ENCODE results near the gene SIPA1L3.
"Not testable (repeated sequence)": the region's sequence is repeated elsewhere in the genome, so short reads cannot be mapped to it uniquely, and the experiment has no call there.

The SIPA1L3 gene

DNA sequence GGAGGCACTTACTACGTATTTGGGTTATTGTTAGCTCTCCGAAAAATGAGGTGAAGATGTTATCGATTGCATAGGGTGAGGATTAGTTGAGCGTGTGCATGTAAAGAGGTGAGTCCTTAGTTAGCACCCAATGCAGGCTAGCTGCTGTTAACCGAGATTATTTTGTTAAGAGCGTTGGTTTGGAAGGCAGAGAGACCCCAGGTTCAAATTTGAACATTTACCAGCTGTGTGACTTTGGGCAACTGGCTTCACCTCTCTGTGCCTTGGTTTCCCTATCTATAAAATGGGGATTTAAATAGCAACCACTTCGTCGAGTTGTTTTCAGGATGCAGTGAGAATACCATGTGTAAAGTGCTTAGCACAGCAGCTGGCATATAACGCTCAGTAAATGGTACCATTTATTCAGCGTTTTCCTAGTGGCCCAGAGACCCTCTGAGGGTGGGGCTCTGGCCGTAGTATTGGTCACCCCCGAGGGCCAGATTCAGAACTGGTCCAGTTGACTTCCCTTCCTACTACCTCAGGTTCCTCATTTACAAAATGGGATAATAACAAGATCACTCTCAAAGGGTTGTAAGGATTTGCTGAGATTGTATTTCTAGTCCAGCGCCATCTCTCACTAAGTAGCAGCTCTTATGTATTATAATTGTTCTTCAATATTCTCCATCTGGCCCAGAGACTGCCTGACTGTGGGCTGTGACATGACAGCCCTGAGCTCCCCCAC lies 887 bp downstream of the SIPA1L3 start:
- no peak for DNase-seq (ENCODE audit: low read depth in 2 of 2)

DNA sequence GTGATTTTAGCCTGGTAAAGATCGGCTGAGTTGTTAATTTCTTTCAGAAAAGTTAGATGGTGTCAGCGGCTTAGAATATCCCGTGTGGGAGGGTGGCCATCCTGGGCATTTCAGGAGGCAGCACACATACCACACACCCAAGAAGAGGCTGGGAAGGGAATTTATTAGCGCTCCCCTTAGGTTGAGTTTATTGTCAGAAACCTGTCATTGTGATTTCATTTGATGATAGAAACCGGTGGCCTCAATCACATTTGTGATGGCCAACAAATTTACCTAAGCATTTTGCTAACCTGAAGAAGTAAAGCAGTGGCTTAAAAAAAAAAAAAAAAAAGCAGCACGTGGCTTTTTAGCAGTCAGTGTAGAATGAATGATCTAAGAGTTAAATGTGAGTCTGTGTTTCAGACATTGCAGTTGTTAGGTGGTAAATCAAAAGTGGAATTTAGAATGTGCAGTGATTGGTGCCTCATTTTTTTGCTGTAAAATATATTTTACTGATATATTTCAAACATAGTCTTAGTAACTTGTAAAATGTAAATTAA lies 2.7 kb downstream of the SIPA1L3 start:
- no peak for DNase-seq (ENCODE audit: low read depth in 2 of 2)

DNA sequence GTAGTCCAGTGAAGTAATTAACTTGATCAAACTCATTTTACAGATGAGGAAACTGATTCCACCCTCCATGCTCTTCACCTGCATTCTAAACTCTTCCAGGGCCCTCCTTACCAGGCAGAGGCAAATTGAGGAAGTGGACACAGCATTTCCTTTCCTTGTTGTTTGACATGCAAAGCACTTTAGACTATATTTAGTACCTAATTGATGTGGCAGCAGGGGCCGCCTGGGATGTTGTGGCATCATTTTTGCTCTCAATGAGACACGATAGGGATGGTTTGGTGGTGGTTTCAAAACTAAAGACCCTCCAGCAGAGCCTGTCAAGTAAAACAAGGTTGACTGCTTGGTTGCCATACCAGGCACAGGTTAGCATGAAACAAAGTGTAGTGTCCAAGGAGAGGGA lies 7.9 kb downstream of the SIPA1L3 start:
- no peak for DNase-seq (ENCODE audit: low read depth in 2 of 2)

DNA sequence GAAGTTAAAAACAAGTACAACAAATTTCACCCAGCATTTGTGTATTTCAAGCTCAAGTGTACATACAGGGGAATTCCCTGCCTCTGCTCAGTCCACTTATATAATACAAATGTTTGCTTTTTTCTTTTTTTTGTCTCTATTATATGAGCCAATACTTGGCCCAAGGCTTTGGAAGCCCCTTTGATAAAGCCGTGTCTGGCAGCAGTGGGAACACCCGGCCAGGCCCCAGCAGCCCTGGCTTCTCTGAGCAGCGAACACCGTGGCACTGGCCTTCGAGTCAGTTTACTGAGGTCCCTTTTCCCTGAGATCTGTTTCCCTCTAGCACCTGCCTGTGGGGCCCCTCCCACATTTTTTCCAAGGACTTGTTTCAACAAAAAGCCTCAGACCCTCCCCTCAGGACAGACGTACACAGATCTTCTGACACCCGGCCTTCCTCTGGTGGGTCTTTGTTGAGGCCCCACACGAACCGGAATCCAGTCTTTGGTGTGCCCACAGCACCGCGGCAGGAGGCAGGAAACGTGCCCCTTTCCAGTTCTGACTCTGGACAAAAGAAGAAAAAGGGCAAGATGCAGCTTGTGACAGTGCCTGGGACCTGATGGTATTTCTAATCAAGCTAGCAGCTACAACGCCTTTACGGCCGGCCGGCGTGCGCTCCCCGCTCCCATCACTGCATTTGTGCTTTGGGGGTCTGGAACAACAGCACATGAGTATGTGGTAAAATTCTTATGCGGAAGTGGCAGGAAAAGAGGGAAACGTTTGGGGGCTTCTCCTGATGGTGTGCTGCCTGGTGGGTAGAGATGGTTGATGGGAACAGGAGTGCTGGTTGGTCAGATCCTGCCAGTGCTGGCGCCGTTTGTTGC lies 13.8 kb downstream of the SIPA1L3 start:
- no peak for DNase-seq (ENCODE audit: low read depth in 2 of 2)

DNA sequence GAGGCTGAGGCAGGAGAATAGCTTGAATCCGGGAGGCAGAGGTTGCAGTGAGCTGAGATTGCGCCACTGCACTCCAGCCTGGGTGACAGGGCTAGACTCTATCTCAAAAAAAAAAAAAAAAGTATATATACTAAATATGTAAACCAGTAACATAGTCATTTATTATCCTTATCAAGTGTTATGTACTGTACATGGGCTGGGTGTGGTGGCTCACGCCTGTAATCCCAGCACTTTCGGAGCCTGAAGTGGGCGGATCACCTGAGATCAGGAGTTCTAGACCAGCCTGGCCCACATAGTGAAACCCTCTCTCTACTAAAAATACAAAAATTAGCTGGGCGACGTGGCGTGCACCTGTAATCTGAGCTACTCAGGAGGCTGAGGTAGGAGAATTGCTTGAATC lies 17.6 kb downstream of the SIPA1L3 start:
- DNase-seq (ENCODE audit: low read depth in 2 of 2): not testable (repeated sequence)

DNA sequence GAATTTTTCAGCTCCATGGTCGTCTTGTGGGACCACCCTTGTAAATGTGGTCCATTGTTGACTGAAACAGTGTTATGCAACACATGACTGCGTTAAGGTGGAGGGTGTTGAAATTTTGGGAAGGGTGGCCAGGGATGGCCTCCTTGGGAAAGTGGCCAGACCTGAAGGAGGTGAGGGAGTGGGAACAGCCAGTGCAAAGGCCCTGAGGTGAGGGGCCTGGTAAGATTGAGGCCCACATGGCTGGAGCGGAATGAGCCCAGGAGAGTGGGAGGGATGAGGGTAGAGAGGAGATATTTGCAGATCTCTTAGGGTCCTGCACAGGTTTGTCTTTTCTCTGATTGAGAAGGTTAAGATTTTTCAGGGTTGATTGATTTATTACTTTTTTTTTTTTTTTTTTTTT lies 18.2 kb downstream of the SIPA1L3 start:
- DNase-seq (ENCODE audit: low read depth in 2 of 2): no peak

DNA sequence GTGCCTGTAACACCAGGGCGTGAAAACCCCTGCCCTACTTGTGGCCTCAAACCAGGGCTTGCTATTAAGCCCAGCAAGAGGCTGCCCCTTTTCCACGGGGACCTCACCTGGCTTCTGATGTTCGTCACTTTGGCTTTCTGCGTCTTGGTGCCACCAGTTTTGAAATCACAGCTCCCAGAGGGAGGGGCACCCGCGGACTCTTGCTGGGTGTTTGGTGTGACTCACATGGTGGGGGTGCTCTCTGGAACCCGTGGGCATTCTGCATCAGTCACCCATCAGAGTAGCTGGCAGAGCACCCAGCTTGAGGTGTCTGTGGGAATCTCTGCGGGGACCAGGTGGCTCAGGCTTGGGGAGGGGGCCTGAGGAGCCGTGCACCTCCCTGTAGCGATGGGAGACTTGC lies 19.2 kb downstream of the SIPA1L3 start:
- no peak for DNase-seq (ENCODE audit: low read depth in 2 of 2)

DNA sequence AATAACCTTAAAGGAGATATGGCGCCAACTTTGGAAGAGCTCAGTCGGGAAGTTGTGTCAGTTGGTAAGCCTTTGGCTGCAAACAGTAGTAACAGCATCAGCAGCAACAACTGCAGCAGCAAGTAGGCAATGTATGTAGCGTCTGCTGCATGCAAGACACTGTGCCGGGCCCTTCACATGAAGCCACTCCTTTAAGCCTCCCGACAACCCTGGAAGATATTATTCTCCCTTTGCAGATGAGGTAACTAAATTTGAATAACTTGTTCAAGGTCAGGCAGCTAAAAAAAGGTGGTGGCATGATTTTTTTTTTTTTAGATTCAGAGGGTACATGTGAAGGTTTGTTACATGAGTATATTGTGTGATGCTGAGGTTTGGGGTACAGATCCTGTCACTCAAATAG lies 19.7 kb downstream of the SIPA1L3 start:
- no peak for DNase-seq (ENCODE audit: low read depth in 2 of 2)

DNA sequence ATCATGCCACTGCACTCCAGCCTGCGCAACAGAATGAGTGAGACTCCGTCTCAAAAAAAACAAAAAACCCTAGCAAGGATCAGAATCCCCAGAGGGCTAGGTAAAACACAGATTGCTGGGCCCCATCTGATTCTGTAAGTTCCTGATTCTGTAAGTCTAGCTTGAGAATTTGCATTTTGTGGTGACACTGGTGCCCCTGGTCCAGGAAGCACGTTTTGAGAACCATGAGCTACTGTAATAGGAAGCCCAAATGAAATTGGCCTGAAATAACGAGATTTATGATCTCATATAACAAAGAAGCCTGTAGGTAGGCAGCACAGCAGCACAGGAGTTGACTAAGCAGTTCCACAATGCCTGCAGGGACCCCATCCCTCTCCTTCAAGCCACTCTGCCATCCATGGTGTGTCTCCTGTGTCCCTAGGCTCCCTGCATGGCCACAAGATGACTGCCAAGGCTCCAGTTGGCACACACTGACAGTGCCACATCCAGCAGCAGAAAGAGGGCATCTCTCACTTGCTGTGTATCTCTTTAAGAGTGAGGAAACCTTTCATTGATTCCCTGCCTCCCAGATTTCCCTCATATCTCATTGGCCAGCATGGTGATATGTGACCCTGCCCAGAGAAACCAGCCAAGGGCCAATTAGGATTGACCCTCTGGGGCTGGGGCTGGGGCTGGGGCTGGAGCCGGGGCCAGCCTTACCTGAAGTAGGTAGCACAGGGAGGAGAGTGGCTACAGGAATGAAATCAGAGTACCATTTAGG lies 21.7 kb downstream of the SIPA1L3 start:
- DNase-seq (ENCODE audit: low read depth in 2 of 2): no peak

DNA sequence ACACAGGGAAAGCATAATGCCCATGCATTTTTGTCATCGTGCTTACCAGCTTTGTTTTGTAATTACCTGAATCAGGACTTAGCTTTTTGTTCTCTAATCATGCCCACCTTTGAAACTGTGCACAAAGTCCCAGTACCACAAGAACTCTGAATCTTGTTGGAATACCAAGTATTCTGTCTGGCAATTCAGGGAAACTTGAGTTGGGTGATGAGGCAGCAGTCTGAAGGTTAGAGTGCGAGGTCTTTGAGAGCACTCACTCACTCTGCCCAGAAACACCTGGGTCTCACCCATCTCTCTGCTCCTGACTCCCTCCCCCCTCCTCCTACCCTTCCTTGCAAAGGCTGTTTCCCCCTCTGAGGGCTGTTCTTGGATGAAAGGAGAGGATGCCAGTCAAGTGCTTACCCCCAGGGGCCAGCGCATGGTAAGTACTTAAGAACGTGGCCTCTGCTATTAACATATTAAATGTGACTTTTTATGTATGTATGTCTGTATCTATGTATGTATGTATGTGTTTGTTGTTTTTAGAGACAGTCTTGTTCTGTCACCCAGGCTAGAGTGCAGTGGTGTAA lies 22.4 kb downstream of the SIPA1L3 start:
- DNase-seq (ENCODE audit: low read depth in 2 of 2): no peak

DNA sequence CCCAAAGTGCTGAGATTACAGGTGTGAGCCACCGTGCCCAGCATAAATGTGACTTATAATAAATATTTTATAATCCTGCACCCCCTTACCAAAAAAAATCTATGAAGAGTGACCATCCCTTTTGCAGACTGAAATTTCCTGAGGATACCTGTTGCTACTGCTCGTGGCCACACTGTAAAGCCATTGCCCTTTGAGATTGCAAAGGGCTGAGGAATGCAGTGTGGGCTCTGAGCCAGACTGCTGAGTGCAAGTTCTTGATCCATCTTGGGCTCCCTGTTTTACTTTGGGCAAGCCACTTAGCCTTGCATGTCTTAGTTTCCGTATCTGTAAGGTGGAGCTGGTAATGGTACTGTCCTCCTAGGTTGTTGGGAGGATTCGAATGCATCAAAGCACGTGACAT lies 23.4 kb downstream of the SIPA1L3 start:
- no peak for DNase-seq (ENCODE audit: low read depth in 2 of 2)

DNA sequence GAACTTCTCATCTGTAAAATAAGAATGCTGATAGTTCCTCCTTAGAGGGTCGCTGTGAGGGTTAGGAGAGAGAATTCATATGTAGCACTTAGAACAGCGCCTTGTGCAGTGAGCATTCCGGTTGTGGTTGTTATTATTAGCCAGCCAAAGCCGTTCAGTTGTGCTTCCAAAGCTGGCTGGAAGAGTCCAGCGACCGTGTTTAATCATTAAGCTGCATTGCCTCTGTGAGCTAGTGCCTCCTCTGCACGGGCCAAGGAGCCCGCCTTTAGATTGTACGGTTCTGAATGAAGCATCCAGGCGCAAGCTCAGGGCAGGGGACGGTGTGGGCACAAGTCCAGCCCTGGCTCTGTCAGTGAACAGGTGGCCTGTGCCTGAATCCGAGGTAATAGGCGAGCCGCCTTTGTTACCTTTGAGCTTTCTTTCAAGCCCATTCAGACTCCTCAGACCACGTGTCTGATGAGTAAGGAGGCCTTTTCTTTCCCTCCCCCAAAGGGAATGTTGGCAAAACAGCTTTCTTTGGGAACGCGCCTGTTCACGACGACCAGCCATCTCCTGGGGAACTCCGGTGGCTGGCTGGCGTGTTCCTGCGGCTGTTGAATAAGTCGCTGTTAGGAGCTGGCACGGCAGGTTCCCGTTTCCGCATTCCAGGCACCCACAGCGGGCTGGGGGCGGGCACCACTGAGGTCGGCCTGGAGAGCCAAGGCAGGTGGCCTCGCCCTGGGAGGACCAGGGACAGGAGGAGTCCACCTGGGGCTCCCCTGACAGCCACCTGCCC lies 25.1 kb downstream of the SIPA1L3 start:
- DNase-seq (ENCODE audit: low read depth in 2 of 2): no peak

DNA sequence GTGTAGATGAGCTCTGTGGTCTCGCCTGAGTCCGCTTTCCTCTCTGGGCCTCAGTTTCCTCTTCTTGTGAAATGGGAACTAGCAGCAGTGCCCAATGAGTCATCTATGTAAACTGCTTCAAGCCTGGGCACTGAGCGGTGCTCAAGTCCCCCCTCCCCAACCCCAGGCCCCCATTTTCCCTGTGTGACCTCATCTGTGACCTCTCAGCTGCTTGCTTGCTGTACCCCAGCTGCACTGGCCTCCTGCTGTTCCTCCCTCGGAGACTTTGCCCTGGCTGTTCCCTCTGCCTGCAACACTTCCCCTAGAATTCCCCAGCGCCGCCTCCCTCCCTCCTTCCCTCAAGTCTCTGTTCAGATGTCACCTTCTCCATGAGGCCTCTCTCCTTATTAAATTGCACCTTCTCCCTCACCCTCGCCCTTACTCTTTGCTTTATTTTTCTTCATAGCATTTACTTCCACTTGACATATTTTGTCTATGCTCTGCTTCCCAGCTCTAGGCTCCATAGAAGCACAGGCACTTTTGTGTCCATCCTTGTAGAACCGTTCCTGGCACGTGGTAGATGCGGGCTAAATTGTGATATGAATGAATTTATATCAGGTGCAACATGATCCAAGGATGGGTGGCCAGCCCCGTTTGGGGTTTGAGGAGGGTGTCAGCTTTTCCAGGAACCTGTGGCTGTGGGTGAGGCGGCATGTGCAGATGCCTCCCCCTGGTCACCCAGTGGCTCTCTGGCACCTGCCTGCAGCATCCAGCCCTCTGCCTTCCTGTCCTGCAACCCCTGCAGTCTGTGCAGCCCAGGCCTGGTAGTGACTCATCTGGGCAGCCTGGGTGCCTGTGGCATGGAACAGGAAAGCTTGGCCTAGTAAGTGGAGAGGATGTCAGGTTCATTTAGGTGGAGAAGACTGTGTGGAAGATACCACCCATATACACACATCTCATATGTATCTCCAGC lies 26.3 kb downstream of the SIPA1L3 start:
- no peak for DNase-seq (ENCODE audit: low read depth in 2 of 2)

DNA sequence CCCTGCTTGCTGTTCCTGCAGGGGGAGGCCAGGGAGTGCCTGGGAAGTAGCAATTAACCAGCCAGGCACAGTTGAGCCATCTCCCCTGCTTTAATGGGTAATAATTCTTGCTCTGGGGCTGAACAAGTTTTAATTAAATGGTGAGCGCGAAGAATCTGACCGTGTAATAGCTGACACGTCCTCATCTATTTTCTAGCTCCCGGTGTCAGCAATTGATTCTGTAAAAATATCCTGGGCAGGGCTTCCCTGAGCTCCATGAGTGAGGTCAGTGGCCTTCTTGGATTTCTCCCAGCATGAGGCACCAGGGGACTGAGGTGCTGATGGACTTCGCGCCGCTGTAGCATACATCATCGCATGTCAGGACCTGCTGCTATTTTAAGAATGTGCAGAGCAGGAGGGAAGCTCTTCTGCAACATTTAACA lies 26.9 kb downstream of the SIPA1L3 start:
- DNase-seq (ENCODE audit: low read depth in 2 of 2): no peak

DNA sequence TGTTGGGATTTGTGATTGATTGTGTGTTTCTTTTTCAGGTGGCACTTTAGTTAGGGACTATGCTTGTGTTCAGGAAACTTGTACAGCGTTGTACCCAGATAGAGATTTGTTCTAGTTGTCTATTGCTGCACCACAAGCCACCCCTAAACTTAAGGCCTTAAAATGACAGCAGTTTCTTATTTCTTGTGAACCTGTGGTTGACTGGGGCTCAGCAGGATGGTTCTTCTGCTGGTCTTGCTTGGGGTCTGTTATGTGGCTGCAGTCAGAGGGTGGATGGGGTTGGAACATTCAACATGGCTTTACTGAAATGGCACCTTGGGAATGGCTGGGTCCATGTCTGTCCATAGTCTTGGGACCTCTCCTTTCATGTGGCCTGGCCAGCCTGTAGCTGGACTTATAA lies 28.3 kb downstream of the SIPA1L3 start:
- DNase-seq (ENCODE audit: low read depth in 2 of 2): no peak

DNA sequence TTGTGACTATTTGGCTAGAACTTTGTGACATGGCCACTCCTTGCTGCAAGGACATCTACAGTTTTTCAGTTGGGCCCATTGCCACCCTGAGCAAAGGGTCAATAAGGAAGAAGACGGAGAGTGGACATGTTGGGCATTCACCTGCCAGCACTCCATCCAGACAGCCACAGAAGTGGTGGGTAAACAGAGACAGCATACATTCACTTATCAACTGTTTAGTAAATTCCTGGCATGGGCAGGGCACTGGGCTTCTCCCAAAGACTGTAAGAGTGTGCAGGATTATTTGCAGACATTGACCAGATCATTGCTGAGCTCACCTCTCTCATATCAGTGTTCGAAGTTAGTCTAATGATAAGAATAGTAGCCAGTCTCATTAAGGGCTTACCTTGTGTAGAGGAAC lies 29.2 kb downstream of the SIPA1L3 start:
- no peak for DNase-seq (ENCODE audit: low read depth in 2 of 2)

DNA sequence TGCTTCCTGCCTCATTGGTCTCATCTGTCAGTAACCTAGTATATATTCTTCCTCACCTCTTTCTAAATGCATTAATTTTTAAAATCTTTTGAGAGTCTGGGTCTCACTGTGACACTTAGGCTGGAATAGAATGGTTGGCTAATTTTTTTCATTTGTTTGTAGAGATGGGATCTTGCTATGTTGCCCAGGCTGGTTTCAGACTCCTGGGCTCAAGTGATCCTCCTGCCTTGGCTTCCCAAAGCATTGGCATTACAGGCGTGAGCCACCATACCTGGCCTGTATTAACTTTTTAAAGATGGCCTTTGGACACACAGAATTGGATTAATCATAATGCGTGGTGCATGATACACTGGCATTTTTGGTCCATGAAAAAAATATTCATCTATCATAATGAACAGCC lies 29.9 kb downstream of the SIPA1L3 start:
- DNase-seq (ENCODE audit: low read depth in 2 of 2): no peak

DNA sequence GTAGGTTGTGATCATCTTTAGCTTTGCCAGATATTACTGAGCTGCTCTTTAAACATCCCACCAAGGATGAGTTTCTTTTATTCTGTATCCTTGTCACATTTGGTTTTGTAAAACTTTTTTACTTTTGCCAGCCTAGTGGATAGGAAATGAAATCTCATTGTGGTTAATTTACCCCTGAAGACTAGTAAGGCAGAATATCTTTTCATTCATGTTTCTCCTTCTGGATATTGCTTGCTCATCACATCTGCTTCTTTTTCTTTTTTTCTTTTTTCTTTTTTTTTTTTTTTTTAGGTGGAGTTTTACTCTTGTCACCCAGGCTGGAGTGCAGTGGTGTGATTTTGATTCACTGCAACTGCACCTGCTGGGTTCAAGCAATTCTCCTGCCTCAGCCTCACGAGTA lies 31.3 kb downstream of the SIPA1L3 start:
- no peak for DNase-seq (ENCODE audit: low read depth in 2 of 2)

DNA sequence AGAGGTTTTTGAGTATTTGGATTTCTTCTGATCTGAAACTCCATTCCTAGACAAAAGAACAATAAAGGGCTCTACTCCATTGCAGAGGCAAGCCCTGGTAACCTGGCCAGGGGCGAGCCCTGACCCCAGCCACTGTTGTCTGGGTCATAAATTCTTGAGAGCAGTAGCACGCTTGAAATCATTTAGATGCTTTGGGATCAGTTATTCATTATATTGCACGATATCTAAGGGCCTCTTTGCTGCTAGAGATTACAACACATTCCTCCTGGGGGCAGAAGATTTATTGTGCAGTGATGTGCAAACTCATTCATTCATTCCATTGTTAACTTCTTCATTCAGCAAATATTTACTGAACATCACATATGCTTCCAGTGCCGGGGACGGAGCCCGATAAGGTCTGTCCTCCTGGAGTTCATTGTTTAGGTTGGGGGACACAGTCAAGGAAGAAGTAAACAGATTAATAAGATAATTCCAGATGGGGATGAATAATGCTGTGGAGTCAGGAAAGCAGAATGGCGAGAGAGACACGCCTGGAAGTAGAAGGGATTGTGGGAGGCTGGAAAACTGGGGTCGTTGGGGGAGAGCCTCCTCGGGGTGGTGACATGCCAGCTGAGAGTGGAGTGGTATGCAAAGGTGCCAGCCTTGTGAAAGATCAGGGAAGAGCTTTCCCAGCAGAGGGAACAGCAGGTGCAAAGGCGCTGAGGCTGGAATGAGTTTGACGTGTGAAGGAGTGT lies 34.9 kb downstream of the SIPA1L3 start:
- DNase-seq (ENCODE audit: low read depth in 2 of 2): no peak

Measured in stimulated activated CD8-positive, alpha-beta memory T cell treated with anti-CD3 and anti-CD28 coated beads, Interleukin-15, amount 100 ng/mL, for 4 hours (primary cell).